H1 (cell line): ENCODE measurements around the gene MIXL1. TPM values are rescaled to one million over a fixed set of nuclear protein-coding genes. Genes with fewer than 3 reads are reported as not detected.

Source experiments
- CTCF ChIA-PET: fragments of 300-600 bp; sonication (Branson Sonifier 250); formaldehyde crosslinking; loops from one replicate; lab custom pipeline; 2021; ENCODE audit not compliant: partially characterized antibody; lab: Charles Lee
- POLR2A ChIA-PET: fragments of 300-600 bp; sonication (Branson Sonifier 250); formaldehyde crosslinking; loops from one replicate; lab custom pipeline; 2021; ENCODE audit warnings: inconsistent platforms; ENCODE audit not compliant: partially characterized antibody; lab: Charles Lee
- DNase-seq, 2 experiments: peaks; one replicate each; pipeline versions ENCODE4 v3.0.0 to v3.0.0-alpha.2; 2010 to 2022; ENCODE audit warnings: low spot score in 2 of 2, low read depth in 1 of 2, mixed read lengths in 1 of 2
- FAIRE-seq: peaks from 2 replicates; lab custom pipeline; 2011; peaks lifted over from hg19 to GRCh38; lab: Jason Lieb, UNC
- H2AFZ ChIP-seq: 2 replicates; pipeline ENCODE4 v1.8.1; 2012; ENCODE audit warnings: low read length, inconsistent platforms
- H2AK5ac ChIP-seq: 2 replicates; pipeline ENCODE4 v1.6.1; 2013; ENCODE audit warnings: low read depth, low read length
- H2BK120ac ChIP-seq: replicated peaks from 2 replicates; pipeline ENCODE3; 2013; ENCODE audit warnings: low read depth, low read length, inconsistent platforms
- H2BK12ac ChIP-seq: 2 replicates; pipeline ENCODE4 v1.6.1; 2013; ENCODE audit warnings: low read depth, low read length
- H2BK15ac ChIP-seq: 2 replicates; pipeline ENCODE4 v1.6.1; 2013; ENCODE audit warnings: low read length
- H2BK20ac ChIP-seq: 2 replicates; pipeline ENCODE4 v1.6.1; 2013; ENCODE audit warnings: low read length
- H2BK5ac ChIP-seq: 2 replicates; pipeline ENCODE4 v1.6.1; 2013; ENCODE audit warnings: low read depth, low read length
- H3K14ac ChIP-seq: 2 replicates; pipeline ENCODE4 v1.6.1; 2013; ENCODE audit warnings: inconsistent platforms; ENCODE audit not compliant: insufficient read length
- H3K18ac ChIP-seq: 2 replicates; pipeline ENCODE4 v1.6.1; 2013; ENCODE audit warnings: low read length; ENCODE audit errors: extremely low read depth
- H3K23ac ChIP-seq: 2 replicates; pipeline ENCODE4 v1.6.1; 2013; ENCODE audit warnings: inconsistent platforms; ENCODE audit not compliant: insufficient read length
- H3K23me2 ChIP-seq: 2 replicates; pipeline ENCODE4 v1.6.1; 2013; ENCODE audit warnings: low read depth, low read length
- H3K27ac ChIP-seq: 2 replicates; pipeline ENCODE4 v1.6.1; 2011; ENCODE audit warnings: low read depth, low read length, inconsistent platforms
- H3K27me3 ChIP-seq, 4 experiments: replicated peaks in 1 of 4; 1 replicate in 1 of 4; 2 replicates in 3 of 4; pipeline versions ENCODE4 v1.6.1 to v1.8.1; 2011 to 2013; ENCODE audit warnings: low read length in 3 of 4, mild to moderate bottlenecking in 3 of 4, inconsistent platforms in 2 of 4, mixed read lengths in 2 of 4, moderate library complexity in 1 of 4; ENCODE audit not compliant: control insufficient read depth in 3 of 4, insufficient read depth in 3 of 4; ENCODE audit errors: extremely low read depth in 1 of 4
- H3K36me3 ChIP-seq, 4 experiments: 2 replicates each; pipeline versions ENCODE4 v1.6.1 to v1.8.1; 2011 to 2013; ENCODE audit warnings: mild to moderate bottlenecking in 4 of 4, low read length in 3 of 4, moderate library complexity in 2 of 4, control low read depth in 1 of 4, inconsistent platforms in 1 of 4; ENCODE audit not compliant: insufficient read depth in 4 of 4, control insufficient read depth in 2 of 4
- H3K4ac ChIP-seq: replicated peaks from 2 replicates; pipeline ENCODE3; 2013; ENCODE audit warnings: low read length, low read depth, mixed read lengths, inconsistent platforms; ENCODE audit not compliant: insufficient read length
- H3K4me1 ChIP-seq, 4 experiments: replicated peaks in 1 of 4; 1 replicate in 1 of 4; 2 replicates in 3 of 4; pipeline versions ENCODE4 v1.6.1 to v1.8.1; 2011 to 2013; ENCODE audit warnings: low read length in 3 of 4, inconsistent platforms in 2 of 4, mixed read lengths in 1 of 4; ENCODE audit not compliant: insufficient read depth in 4 of 4, control insufficient read depth in 3 of 4
- H3K4me2 ChIP-seq, 2 experiments: 2 replicates each; pipeline versions ENCODE4 v1.6.1 to v1.8.1; 2011 to 2013; ENCODE audit warnings: low read depth in 2 of 2, low read length in 2 of 2, control low read depth in 1 of 2, inconsistent platforms in 1 of 2, mild to moderate bottlenecking in 1 of 2; ENCODE audit not compliant: insufficient read depth in 1 of 2
- H3K4me3 ChIP-seq, 4 experiments: fragments of 200-600, 300-600 bp in 1 of 4; sonication (generic), shearing (Covaris generic), sonication (Bioruptor Twin) in 1 of 4; 2 replicates each; pipeline versions ENCODE4 v1.5.1 to v1.8.1; 2011 to 2016; ENCODE audit warnings: low read length in 4 of 4, low read depth in 3 of 4, control low read depth in 2 of 4, inconsistent platforms in 2 of 4, mild to moderate bottlenecking in 2 of 4, mixed read lengths in 1 of 4, moderate library complexity in 1 of 4; ENCODE audit not compliant: insufficient read depth in 2 of 4; ENCODE audit errors: extremely low read depth in 1 of 4
- H3K56ac ChIP-seq: replicated peaks from 2 replicates; pipeline ENCODE3; 2013; ENCODE audit warnings: low read depth, mild to moderate bottlenecking, mixed read lengths, low read length, inconsistent platforms; ENCODE audit not compliant: insufficient read length
- H3K79me1 ChIP-seq: 2 replicates; pipeline ENCODE4 v1.6.1; 2013; ENCODE audit warnings: low read depth, low read length, control low read depth
- H3K79me2 ChIP-seq, 2 experiments: 2 replicates each; pipeline versions ENCODE4 v1.6.1 to v1.8.1; 2012 to 2013; ENCODE audit warnings: low read length in 2 of 2, mild to moderate bottlenecking in 2 of 2, inconsistent platforms in 1 of 2; ENCODE audit not compliant: insufficient read depth in 2 of 2, control insufficient read depth in 1 of 2
- H3K9ac ChIP-seq, 4 experiments: replicated peaks in 1 of 4; 1 replicate in 1 of 4; 2 replicates in 3 of 4; pipeline versions ENCODE4 v1.6.1 to v1.8.1; 2011 to 2013; ENCODE audit warnings: low read depth in 3 of 4, low read length in 3 of 4, control low read depth in 2 of 4, mild to moderate bottlenecking in 2 of 4, moderate library complexity in 2 of 4, inconsistent platforms in 1 of 4; ENCODE audit errors: extremely low read depth in 1 of 4
- H3K9me3 ChIP-seq, 2 experiments: 2 replicates each; pipeline versions ENCODE4 v1.6.1 to v1.8.1; 2012 to 2013; ENCODE audit warnings: mild to moderate bottlenecking in 2 of 2, moderate library complexity in 2 of 2, control low read depth in 1 of 2, inconsistent platforms in 1 of 2, low read depth in 1 of 2, low read length in 1 of 2, mixed read lengths in 1 of 2; ENCODE audit not compliant: insufficient read depth in 2 of 2
- H4K20me1 ChIP-seq, 2 experiments: replicated peaks in 1 of 2; 2 replicates each; pipeline versions ENCODE3 to v1.8.1; 2011 to 2013; ENCODE audit warnings: inconsistent platforms in 2 of 2, low read length in 2 of 2, mild to moderate bottlenecking in 1 of 2; ENCODE audit not compliant: insufficient read depth in 2 of 2, control insufficient read depth in 1 of 2
- H4K5ac ChIP-seq: 2 replicates; pipeline ENCODE4 v1.6.1; 2013; ENCODE audit warnings: low read length, low read depth, mixed read lengths, inconsistent platforms; ENCODE audit not compliant: insufficient read length
- H4K8ac ChIP-seq: 2 replicates; pipeline ENCODE4 v1.8.0; 2013; ENCODE audit warnings: mild to moderate bottlenecking, moderate library complexity, low read length, inconsistent platforms; ENCODE audit not compliant: insufficient read depth; ENCODE audit errors: extremely low read depth
- H4K91ac ChIP-seq: replicated peaks from 2 replicates; pipeline ENCODE3; 2013; ENCODE audit warnings: low read length, mixed read lengths, inconsistent platforms; ENCODE audit not compliant: insufficient read length
- BACH1 ChIP-seq: IDR thresholded peaks from 2 replicates; pipeline ENCODE4 v1.6.1; 2012; ENCODE audit warnings: low read length, improper control_type of control experiment
- CEBPB ChIP-seq: IDR thresholded peaks from 2 replicates; pipeline ENCODE4 v1.6.1; 2012; ENCODE audit warnings: low read depth, low read length
- EGR1 ChIP-seq: IDR thresholded peaks from 2 replicates; pipeline ENCODE4 v1.6.1; 2011; ENCODE audit warnings: low read depth, low read length, borderline replicate concordance
- GTF2F1 ChIP-seq: IDR thresholded peaks from 2 replicates; pipeline ENCODE4 v1.6.1; 2012; ENCODE audit warnings: low read depth, low read length, improper control_type of control experiment, borderline replicate concordance
- HDAC2 ChIP-seq, 2 experiments: fragments of 300-600 bp in 1 of 2; sonication (generic) in 1 of 2; IDR thresholded peaks; 2 replicates each; pipeline ENCODE4 v1.6.1; 2011 to 2012; ENCODE audit warnings: low read depth in 2 of 2, low read length in 2 of 2, mild to moderate bottlenecking in 2 of 2, moderate library complexity in 2 of 2, borderline replicate concordance in 1 of 2, inconsistent platforms in 1 of 2
- HDAC6 ChIP-seq: IDR thresholded peaks from one replicate; pipeline ENCODE4 v1.7.1; 2012; ENCODE audit warnings: low read depth, mild to moderate bottlenecking, inconsistent platforms, low read length, moderate library complexity
- JUND ChIP-seq: IDR thresholded peaks from 2 replicates; pipeline ENCODE4 v1.6.1; 2011; ENCODE audit warnings: mild to moderate bottlenecking, improper control_type of control experiment, low read length
- KDM5A ChIP-seq: fragments of 200-600 bp; IDR thresholded peaks from 2 replicates; pipeline ENCODE4 v1.7.1; 2012; ENCODE audit warnings: mild to moderate bottlenecking, low read length, inconsistent platforms, mixed read lengths
- MAFK ChIP-seq: IDR thresholded peaks from 2 replicates; pipeline ENCODE4 v1.6.1; 2012; ENCODE audit warnings: low read depth, mild to moderate bottlenecking, improper control_type of control experiment, low read length
- PHF8 ChIP-seq: fragments of 200-600 bp; sonication (generic); conservative IDR thresholded peaks from 2 replicates; pipeline ENCODE4 v1.7.1; 2012; ENCODE audit warnings: low read depth, mild to moderate bottlenecking, inconsistent platforms, low read length, moderate library complexity
- RBBP5 ChIP-seq: IDR thresholded peaks from 2 replicates; pipeline ENCODE4 v1.7.1; 2012; ENCODE audit warnings: low read depth, mild to moderate bottlenecking, inconsistent platforms, low read length, moderate library complexity, borderline replicate concordance
- ZNF274 ChIP-seq: IDR thresholded peaks from 2 replicates; pipeline ENCODE4 v1.7.0; 2012; ENCODE audit warnings: low read length, borderline replicate concordance; ENCODE audit errors: extremely low read depth
- polyA plus RNA-seq, 7 experiments: library from polyadenylated mRNA; depleted of rRNA in 3 of 7; stranded (reverse) in 5 of 7; unstranded in 2 of 7; fragments of >200 nt in 5 of 7; fragments of 200-250 nt in 2 of 7; gene quantifications; 1 replicate in 5 of 7; 2 replicates in 1 of 7; 4 replicates in 1 of 7; pipeline versions ENCODE4 v1.2.1 to v1.2.3, GENCODE V29; 2011 to 2013; ENCODE audit warnings: missing spikeins in 2 of 7, mixed read lengths in 2 of 7
- total RNA-seq: library from RNA; stranded (reverse); fragmentation: NEBNext Ultra II Directional; extraction: Animal tissue kit (Norgen Biotek cat#: 25700); gene quantifications from 2 replicates; pipeline ENCODE4 v1.2.1, GENCODE V29; 2021
- TF ChIP-seq, protein P1 (sequence below), 3 experiments: IDR thresholded peaks; 1 replicate in 2 of 3; 2 replicates in 1 of 3; pipeline versions ENCODE4 v1.5.1 to v1.6.1; 2011; ENCODE audit warnings: low read length in 3 of 3, mild to moderate bottlenecking in 3 of 3, inconsistent platforms in 2 of 3, low read depth in 1 of 3, moderate library complexity in 1 of 3; ENCODE audit not compliant: insufficient read depth in 1 of 3; ENCODE audit errors: control extremely low read depth in 1 of 3

MIXL1 gene
- total and polyA plus RNA-seq, 2 of the 8 experiments (the other 6 are each of a cell fraction or from before 2014, with no cell fraction given) = 1.5 to 1.8 TPM

- Histone ChIP-seq H4K5ac (no peak overlapping the region), H4K20me1 (no peaks in the 10 kb centered on the region), H4K91ac (no peak overlapping the region), H2BK20ac (no peak overlapping the region), H3K79me1 (no peaks in the 10 kb centered on the region), H3K56ac (no peak overlapping the region), H2BK15ac (no peak overlapping the region), H3K9ac (no peak overlapping the region), H2BK5ac (no peak overlapping the region), H3K27ac (no peak overlapping the region), H4K8ac (no peak overlapping the region), H3K18ac (no peak overlapping the region), H3K4me3 (no peak overlapping the region), H2AK5ac (no peak overlapping the region), H2BK120ac (no peak overlapping the region), H3K79me2 (no peaks in the 10 kb centered on the region), H3K4me1 (peaks cover 0 to 4% (median 2%) of the 10 kb centered on the region in 4 experiments; a peak in 4 of 7 replicates), H2AFZ (no peak overlapping the region), H3K14ac (no peak overlapping the region), H2BK12ac (peak overlapping the region; percentile 50; the same call in 1 of the 2 replicates), H3K27me3 (peaks cover 0 to 4% (median 0%) of the 10 kb centered on the region in 4 experiments; a peak in 1 of 7 replicates), H3K23me2 (no peaks in the 10 kb centered on the region), H3K4me2 (no peak overlapping the region), H3K36me3 (no peaks in the 10 kb centered on the region), H3K9me3 (no peaks in the 10 kb centered on the region), H3K23ac (no peak overlapping the region), H3K4ac (no peak overlapping the region)
- CTCF ChIA-PET = interaction anchor here (2.0 kb wide), 1 partner anchor 129 kb away, joined by 6 read pairs; no protein-coding TSS in a partner anchor
- POLR2A ChIA-PET = interaction anchor here (0.7 kb wide), 1 partner anchor 10 kb away, joined by 3 read pairs; no protein-coding TSS in a partner anchor
- no peak for TF ChIP-seq HDAC2 (IDR thresholded peaks at IDR 0.05; ENCODE audit: borderline replicate concordance in 1 of 2, low read depth in 2 of 2, low read length in 2 of 2)
- TF ChIP-seq HDAC6 = no peak
- TF ChIP-seq BACH1 = no peak
- TF ChIP-seq CEBPB = no peak
- TF ChIP-seq RBBP5 = no peak
- no peak for TF ChIP-seq PHF8
- no peak for TF ChIP-seq EGR1
- TF ChIP-seq KDM5A = no peak
- no peak for TF ChIP-seq MAFK
- TF ChIP-seq JUND = no peak
- no peak for TF ChIP-seq GTF2F1
- no peak for TF ChIP-seq ZNF274
- TF ChIP-seq, protein P1, sequence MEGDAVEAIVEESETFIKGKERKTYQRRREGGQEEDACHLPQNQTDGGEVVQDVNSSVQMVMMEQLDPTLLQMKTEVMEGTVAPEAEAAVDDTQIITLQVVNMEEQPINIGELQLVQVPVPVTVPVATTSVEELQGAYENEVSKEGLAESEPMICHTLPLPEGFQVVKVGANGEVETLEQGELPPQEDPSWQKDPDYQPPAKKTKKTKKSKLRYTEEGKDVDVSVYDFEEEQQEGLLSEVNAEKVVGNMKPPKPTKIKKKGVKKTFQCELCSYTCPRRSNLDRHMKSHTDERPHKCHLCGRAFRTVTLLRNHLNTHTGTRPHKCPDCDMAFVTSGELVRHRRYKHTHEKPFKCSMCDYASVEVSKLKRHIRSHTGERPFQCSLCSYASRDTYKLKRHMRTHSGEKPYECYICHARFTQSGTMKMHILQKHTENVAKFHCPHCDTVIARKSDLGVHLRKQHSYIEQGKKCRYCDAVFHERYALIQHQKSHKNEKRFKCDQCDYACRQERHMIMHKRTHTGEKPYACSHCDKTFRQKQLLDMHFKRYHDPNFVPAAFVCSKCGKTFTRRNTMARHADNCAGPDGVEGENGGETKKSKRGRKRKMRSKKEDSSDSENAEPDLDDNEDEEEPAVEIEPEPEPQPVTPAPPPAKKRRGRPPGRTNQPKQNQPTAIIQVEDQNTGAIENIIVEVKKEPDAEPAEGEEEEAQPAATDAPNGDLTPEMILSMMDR (IDR thresholded peaks at IDR 0.05; ENCODE audit: control extremely low read depth in 1 of 3, insufficient read depth in 1 of 3, low read depth in 1 of 3, low read length in 3 of 3) = no peak
- DNase-seq (no peak), FAIRE-seq (no peak)
Measured at GRCh38 chr1:226204198-226204597, 19.3 kb upstream of the MIXL1 start.
